Nephron (organoid): Measurements from ENCODE around the gene TACC2.
"Not testable (repeated sequence)": the region's sequence is repeated elsewhere in the genome, so short reads cannot be mapped to it uniquely, and the experiment has no call there.

ENCODE experiments used
- H3K27ac Mint-ChIP-seq, 3 experiments: 2 replicates each; pipeline ENCODE4 v1.8.0; 2020; ENCODE audit warnings: mixed read lengths in 3 of 3, mild to moderate bottlenecking in 2 of 3, moderate library complexity in 1 of 3
- H3K27me3 Mint-ChIP-seq: 2 replicates; pipeline ENCODE4 v1.8.0; 2021; ENCODE audit warnings: low read depth, mild to moderate bottlenecking, moderate library complexity, mixed read lengths
- H3K36me3 Mint-ChIP-seq: 2 replicates; pipeline ENCODE4 v1.8.0; 2020; ENCODE audit warnings: low read depth, mixed read lengths
- H3K4me1 Mint-ChIP-seq: 2 replicates; pipeline ENCODE4 v1.8.0; 2020; ENCODE audit warnings: mixed read lengths
- H3K4me3 Mint-ChIP-seq, 3 experiments: 2 replicates each; pipeline ENCODE4 v1.8.0; 2020; ENCODE audit warnings: mild to moderate bottlenecking in 3 of 3, mixed read lengths in 3 of 3, moderate library complexity in 2 of 3
- H3K9me3 Mint-ChIP-seq: 2 replicates; pipeline ENCODE4 v1.8.0; 2020; ENCODE audit warnings: mixed read lengths
- TF ChIP-seq, protein P1 (sequence below), 3 experiments: fragments of 200-600 bp; sonication (generic); IDR thresholded peaks; one replicate each; pipeline ENCODE4 v1.5.0; 2021; ENCODE audit warnings: antibody characterized with exemption in 3 of 3; ENCODE audit not compliant: unreplicated experiment in 3 of 3

Gene TACC2

GRCh38 chr10:122091722-122092121, 102.8 kb downstream of the TACC2 start:
- H3K36me3 Mint-ChIP-seq = no peaks in the 10 kb centered on the region
- H3K27ac Mint-ChIP-seq = no peak overlapping the region
- H3K4me1 Mint-ChIP-seq = peaks cover 26% of the 10 kb centered on the region
- no peaks in the 10 kb centered on the region for H3K9me3 Mint-ChIP-seq
- TF ChIP-seq, protein P1, sequence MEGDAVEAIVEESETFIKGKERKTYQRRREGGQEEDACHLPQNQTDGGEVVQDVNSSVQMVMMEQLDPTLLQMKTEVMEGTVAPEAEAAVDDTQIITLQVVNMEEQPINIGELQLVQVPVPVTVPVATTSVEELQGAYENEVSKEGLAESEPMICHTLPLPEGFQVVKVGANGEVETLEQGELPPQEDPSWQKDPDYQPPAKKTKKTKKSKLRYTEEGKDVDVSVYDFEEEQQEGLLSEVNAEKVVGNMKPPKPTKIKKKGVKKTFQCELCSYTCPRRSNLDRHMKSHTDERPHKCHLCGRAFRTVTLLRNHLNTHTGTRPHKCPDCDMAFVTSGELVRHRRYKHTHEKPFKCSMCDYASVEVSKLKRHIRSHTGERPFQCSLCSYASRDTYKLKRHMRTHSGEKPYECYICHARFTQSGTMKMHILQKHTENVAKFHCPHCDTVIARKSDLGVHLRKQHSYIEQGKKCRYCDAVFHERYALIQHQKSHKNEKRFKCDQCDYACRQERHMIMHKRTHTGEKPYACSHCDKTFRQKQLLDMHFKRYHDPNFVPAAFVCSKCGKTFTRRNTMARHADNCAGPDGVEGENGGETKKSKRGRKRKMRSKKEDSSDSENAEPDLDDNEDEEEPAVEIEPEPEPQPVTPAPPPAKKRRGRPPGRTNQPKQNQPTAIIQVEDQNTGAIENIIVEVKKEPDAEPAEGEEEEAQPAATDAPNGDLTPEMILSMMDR (IDR thresholded peaks at IDR 0.05; ENCODE audit: unreplicated experiment in 3 of 3) = no peak
- H3K4me3 Mint-ChIP-seq = no peak overlapping the region
- no peaks in the 10 kb centered on the region for H3K27me3 Mint-ChIP-seq

GRCh38 chr10:122093076-122093475, 104.1 kb downstream of the TACC2 start:
- peaks cover 26% of the 10 kb centered on the region for H3K4me1 Mint-ChIP-seq
- H3K27me3 Mint-ChIP-seq = peaks cover 10% of the 10 kb centered on the region
- H3K36me3 Mint-ChIP-seq = no peaks in the 10 kb centered on the region
- TF ChIP-seq, protein P1 (IDR thresholded peaks at IDR 0.05; ENCODE audit: unreplicated experiment in 3 of 3) = no peak
- no peak overlapping the region for H3K27ac Mint-ChIP-seq
- no peak overlapping the region for H3K4me3 Mint-ChIP-seq
- no peaks in the 10 kb centered on the region for H3K9me3 Mint-ChIP-seq

DNA sequence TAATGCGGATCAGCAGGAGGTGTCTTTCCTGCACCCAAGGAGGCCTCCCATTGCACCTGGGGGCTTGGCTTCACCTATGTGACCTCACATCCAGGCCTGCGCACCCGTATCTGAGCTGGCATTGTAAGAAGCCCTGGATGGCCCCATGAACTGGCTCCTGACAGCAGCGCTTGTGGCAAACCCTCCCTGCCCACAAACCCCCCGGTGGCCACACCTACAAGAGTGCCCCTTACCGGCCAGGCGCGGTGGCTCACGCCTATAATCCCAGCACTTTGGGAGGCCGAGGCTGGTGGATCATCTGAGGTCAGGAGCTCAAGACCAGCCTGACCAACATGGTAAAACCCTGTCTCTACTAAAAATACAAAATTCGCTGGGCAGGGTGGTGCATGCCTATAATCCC, 107.2 kb downstream of the TACC2 start:
- not testable (repeated sequence) for H3K36me3 Mint-ChIP-seq, H3K9me3 Mint-ChIP-seq, H3K4me3 Mint-ChIP-seq, H3K27ac Mint-ChIP-seq
- H3K27me3 Mint-ChIP-seq = peaks cover 13% of the 10 kb centered on the region
- peaks cover 21% of the 10 kb centered on the region for H3K4me1 Mint-ChIP-seq

DNA sequence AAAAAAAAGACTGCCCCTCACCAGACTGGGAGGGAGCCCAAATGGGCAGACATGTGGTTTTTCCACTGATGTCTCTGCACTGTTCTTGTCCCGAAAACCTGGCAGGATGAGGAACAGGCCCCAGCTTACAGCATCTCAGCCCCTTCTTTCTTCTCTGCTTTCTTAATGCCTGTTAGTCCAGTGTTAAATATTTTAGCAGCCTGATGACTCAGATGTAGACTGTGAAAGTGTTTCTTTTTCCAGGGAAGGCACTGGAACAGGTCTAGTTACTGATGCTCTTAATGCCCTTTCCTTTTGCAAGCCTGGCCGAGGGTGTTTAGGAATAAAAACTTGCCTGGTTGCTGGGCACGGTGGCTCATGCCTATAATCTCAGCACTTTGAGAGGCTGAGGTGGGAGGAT, 107.7 kb downstream of the TACC2 start:
- H3K36me3 Mint-ChIP-seq = no peaks in the 10 kb centered on the region
- TF ChIP-seq, protein P1 (IDR thresholded peaks at IDR 0.05; ENCODE audit: unreplicated experiment in 3 of 3) = no peak
- H3K27ac Mint-ChIP-seq = no peak overlapping the region
- H3K4me3 Mint-ChIP-seq = no peak overlapping the region
- H3K27me3 Mint-ChIP-seq = peaks cover 13% of the 10 kb centered on the region
- no peaks in the 10 kb centered on the region for H3K9me3 Mint-ChIP-seq
- H3K4me1 Mint-ChIP-seq = peaks cover 21% of the 10 kb centered on the region

DNA sequence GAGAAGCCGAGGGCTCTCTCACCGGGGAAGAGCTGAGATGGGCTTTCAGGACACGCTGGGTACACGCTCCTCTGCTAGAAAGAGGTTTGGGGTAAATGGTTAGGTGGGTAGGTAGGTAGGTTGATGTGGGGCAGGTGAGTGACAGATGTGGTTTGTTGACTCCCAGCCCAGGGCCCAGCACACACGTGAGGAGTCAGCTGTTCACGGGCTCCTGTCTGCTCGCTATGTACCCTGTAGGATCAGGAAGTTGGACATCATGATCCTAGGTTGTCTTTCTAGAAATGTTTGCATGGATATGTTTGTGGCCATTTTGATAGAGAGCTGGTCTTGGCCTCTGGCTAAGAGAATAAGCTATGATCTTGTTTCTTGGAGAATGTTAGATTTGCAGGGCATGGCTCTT, 109.0 kb downstream of the TACC2 start:
- no peak overlapping the region for H3K4me3 Mint-ChIP-seq
- peaks cover 15% of the 10 kb centered on the region for H3K4me1 Mint-ChIP-seq
- no peaks in the 10 kb centered on the region for H3K9me3 Mint-ChIP-seq
- H3K27ac Mint-ChIP-seq = no peak overlapping the region
- peaks cover 13% of the 10 kb centered on the region for H3K27me3 Mint-ChIP-seq
- H3K36me3 Mint-ChIP-seq = no peaks in the 10 kb centered on the region
- TF ChIP-seq, protein P1 (IDR thresholded peaks at IDR 0.05; ENCODE audit: unreplicated experiment in 3 of 3) = no peak

DNA sequence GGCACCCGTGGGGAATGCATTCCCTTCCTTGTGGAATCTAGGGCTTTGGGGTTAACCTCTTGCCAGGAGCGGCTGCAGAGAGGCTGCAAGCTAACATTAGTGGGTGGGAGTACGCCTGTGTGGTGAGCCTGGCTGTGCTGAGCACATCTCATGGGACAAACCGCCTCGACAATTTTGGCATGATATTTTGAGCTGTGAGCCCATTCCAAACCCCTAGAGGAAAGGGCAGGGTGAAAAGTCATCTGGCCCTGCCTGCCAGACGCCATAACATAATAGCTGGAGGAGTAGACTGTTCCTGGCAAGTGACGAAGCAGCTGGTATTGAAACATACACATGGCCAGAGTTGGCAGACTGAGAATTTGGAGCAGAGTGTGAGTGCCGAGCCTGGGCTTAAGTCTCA, 110.0 kb downstream of the TACC2 start:
- peaks cover 5% of the 10 kb centered on the region for H3K4me1 Mint-ChIP-seq
- H3K27me3 Mint-ChIP-seq = peaks cover 13% of the 10 kb centered on the region
- H3K9me3 Mint-ChIP-seq = no peaks in the 10 kb centered on the region
- no peaks in the 10 kb centered on the region for H3K36me3 Mint-ChIP-seq
- TF ChIP-seq, protein P1 (IDR thresholded peaks at IDR 0.05; ENCODE audit: unreplicated experiment in 3 of 3) = no peak
- no peak overlapping the region for H3K4me3 Mint-ChIP-seq
- no peak overlapping the region for H3K27ac Mint-ChIP-seq
